HEK293T (cell line): ENCODE data around the gene TMC1.

Source experiments
- SP1 ChIP-seq: fragments of 450-650 bp; IDR thresholded peaks from 2 replicates; pipeline ENCODE4 v1.6.1; 2017
- ZNF384 ChIP-seq: fragments of 450-650 bp; IDR thresholded peaks from 2 replicates; pipeline ENCODE4 v1.6.1; 2016

DNA sequence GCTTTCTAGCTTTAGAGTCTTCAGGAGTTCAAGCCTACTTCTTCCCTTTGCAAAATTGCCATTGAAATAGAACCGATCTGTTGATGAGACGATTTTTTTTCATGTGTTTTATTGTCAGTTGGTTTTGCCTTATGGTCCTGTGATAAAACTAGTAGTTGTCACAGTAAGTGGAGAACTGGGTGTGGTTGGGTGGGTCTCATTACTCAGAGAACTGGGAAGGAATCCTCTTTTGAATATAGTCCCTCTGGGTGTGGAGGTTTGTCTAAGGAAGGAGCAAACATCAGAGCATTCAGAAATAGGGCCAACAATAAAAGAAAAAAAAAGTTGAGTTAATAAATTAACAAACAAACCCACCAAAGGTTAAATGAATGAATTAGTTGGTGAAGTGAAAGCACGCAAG is 362.5 kb downstream of the TMC1 start:
- TF ChIP-seq ZNF384 (no peak), SP1 (no peak)
